Duodenal mucosa (tissue), 2 donors: Measurements from ENCODE around the gene SGMS1.

Experiments used
- H3K27ac ChIP-seq: one replicate; pipeline ENCODE4 v1.7.0; 2013; ENCODE audit warnings: low read depth, low read length
- H3K27me3 ChIP-seq, 2 donors: one replicate each; pipeline ENCODE4 v1.7.0; 2013; ENCODE audit warnings: low read length in 2 of 2, control low read depth in 1 of 2; ENCODE audit not compliant: insufficient read depth in 2 of 2, control insufficient read depth in 1 of 2
- H3K36me3 ChIP-seq, 2 donors: one replicate each; pipeline ENCODE4 v1.7.0; 2013; ENCODE audit warnings: low read length in 2 of 2, control low read depth in 1 of 2; ENCODE audit not compliant: insufficient read depth in 2 of 2, control insufficient read depth in 1 of 2
- H3K4me1 ChIP-seq, 2 donors: one replicate each; pipeline ENCODE4 v1.7.0; 2013; ENCODE audit warnings: low read length in 2 of 2, control low read depth in 1 of 2; ENCODE audit not compliant: insufficient read depth in 2 of 2, control insufficient read depth in 1 of 2
- H3K4me3 ChIP-seq, 2 donors: one replicate each; pipeline ENCODE4 v1.7.0; 2013; ENCODE audit warnings: low read length in 2 of 2, low read depth in 1 of 2
- H3K9ac ChIP-seq, 2 donors: one replicate each; pipeline ENCODE4 v1.7.0; 2013; ENCODE audit warnings: low read length in 2 of 2, low read depth in 1 of 2
- H3K9me3 ChIP-seq, 2 donors: one replicate each; pipeline ENCODE4 v1.7.0; 2013; ENCODE audit warnings: low read length in 2 of 2, control low read depth in 1 of 2; ENCODE audit not compliant: control insufficient read depth in 1 of 2

SGMS1 gene

DNA sequence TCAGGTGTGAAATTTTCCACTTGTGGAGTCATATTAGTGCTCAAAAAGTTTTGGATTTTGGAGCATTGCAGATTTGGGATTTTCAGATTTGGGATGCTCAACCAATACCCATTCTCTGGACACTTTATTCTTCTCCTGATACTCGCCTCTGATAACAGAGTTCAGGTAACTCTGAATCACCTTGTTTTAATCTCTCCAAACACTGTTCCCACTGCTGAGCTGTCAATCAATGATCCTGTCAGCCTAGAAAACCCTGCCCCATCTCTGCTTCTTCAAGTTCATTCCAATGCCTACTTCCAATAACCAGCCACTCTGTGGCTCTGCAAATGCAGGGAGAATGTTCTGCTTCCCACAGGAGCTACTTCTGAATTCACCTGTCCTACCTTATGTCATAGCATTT lies 21.8 kb downstream of the SGMS1 start:
- H3K9me3 ChIP-seq: no peaks in the 10 kb centered on the region
- H3K4me3 ChIP-seq: no peak overlapping the region
- H3K27me3 ChIP-seq: no peaks in the 10 kb centered on the region
- H3K27ac ChIP-seq: no peak overlapping the region
- no peaks in the 10 kb centered on the region for H3K36me3 ChIP-seq
- peaks cover 28 to 35% of the 10 kb centered on the region in 2 donors for H3K4me1 ChIP-seq
- no peak overlapping the region for H3K9ac ChIP-seq

DNA sequence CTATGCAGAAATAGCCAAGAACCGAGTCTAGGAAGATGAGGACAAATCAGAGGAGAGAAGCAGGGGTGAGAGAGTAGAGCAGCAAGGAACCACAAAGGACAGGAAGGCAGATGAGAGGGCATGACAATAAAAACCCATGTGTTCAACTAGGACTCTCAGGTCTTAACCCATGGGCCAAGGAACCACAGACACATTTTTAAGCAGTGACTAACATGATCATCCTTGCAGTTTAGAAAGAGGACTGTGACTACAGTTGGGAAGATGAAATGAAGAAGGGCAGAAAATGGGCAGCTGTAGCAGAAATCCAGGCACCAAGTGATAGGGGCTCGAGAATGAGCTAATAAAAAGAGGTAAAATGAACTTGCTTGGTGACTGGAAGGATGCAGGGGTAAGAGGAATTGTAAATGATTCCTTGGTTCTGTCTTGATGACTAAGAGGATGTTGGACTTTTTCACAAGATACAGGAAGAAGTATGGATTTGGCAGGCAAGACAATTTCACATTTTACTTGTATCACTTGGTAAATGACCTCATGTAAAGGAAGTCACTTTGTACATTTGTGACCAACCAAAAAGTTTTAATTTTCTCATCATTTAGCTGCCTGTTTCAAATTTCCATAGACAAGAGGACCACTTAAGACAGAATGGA lies 22.8 kb downstream of the SGMS1 start:
- Histone ChIP-seq H3K9ac (no peak overlapping the region), H3K4me1 (peaks cover 28 to 34% of the 10 kb centered on the region in 2 donors), H3K27me3 (no peaks in the 10 kb centered on the region), H3K4me3 (no peak overlapping the region), H3K36me3 (no peaks in the 10 kb centered on the region), H3K9me3 (no peaks in the 10 kb centered on the region), H3K27ac (no peak overlapping the region)

DNA sequence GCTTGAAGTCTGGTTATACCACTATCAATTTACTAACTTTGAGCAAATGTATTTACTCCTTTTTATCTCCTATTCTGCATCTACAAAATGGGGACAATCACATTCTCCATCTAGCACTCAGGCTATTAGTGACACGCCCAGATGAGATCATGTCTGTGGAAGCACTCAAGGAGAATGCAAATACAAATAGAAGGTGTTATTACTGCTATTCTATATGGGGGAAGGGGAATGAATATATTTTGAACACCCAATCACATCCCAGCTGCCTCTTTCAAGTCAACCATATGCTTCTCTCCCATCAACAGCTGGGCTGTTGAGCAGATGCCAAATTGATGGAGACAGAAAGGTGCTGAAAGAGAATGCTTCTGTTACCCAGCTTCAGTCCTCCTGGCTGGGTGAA lies 23.5 kb downstream of the SGMS1 start:
- H3K27me3 ChIP-seq: no peaks in the 10 kb centered on the region
- H3K36me3 ChIP-seq: no peaks in the 10 kb centered on the region
- no peak overlapping the region for H3K4me3 ChIP-seq

DNA sequence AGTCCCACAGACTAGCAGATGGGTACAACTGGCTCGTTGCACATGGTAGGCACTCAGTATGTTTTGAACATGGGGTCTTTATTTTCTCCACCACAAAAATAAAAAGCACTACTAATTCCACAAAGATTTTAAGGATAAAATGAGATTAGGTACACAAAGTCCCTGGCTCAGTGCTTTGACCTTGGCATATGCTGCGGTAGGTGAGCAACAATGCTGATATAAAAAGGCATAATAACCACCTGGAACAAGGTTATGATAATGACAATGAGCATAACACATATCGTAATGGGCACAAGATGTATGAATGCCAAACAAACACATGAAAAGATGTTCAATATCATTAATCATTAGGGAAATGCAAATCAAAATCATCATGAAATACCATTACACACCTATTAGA lies 26.9 kb downstream of the SGMS1 start:
- no peak overlapping the region for H3K9ac ChIP-seq
- H3K4me3 ChIP-seq: no peak overlapping the region
- H3K36me3 ChIP-seq: no peaks in the 10 kb centered on the region
- no peaks in the 10 kb centered on the region for H3K9me3 ChIP-seq
- no peaks in the 10 kb centered on the region for H3K27me3 ChIP-seq
- no peak overlapping the region for H3K27ac ChIP-seq
- H3K4me1 ChIP-seq: no peaks in the 10 kb centered on the region

More for the DNA sequence above, 23.5 kb downstream of the SGMS1 start:
- Histone ChIP-seq H3K4me1 (peaks cover 22 to 27% of the 10 kb centered on the region in 2 donors), H3K9me3 (no peaks in the 10 kb centered on the region), H3K27ac (no peak overlapping the region), H3K9ac (no peak overlapping the region)

DNA sequence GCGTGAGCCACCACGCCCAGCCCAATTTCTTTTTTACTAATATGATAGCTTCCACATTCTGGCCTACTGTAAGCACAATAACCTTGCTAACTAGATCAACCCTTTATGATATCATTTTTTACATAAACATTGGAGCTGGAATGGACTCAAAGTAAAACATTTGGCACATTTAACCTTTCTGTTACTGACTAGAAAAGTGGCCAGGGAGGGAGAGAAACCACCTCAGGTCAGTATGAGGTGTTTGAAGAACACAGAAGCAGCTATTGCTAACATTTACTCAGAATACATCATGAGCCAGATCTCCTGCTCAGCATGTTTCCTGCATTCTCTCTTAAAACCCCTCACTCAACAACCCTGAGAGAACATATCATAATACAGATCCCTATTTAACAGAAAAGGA lies 27.3 kb downstream of the SGMS1 start:
- no peak overlapping the region for H3K9ac ChIP-seq
- no peak overlapping the region for H3K4me3 ChIP-seq
- H3K27ac ChIP-seq: no peak overlapping the region
- no peaks in the 10 kb centered on the region for H3K9me3 ChIP-seq
- no peaks in the 10 kb centered on the region for H3K36me3 ChIP-seq
- no peaks in the 10 kb centered on the region for H3K4me1 ChIP-seq
- no peaks in the 10 kb centered on the region for H3K27me3 ChIP-seq

DNA sequence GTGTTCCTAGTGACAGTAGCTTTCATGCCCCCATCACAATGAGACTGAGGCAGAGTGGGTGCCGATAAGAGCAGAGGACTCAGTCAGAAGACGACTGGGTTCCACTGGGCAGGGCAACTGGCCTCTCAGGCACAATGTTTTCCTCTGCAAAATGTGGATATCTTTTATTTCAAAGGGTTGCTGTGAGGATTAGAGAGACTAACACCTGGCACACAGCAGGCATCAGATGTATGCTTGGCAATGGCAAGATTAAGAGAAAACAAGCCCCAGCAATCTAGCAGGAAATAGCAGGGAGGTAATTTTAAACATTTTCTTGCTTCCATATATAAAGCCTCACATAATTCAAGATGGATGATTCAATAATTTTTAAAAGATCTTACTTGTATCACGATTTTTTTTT lies 28.0 kb downstream of the SGMS1 start:
- no peak overlapping the region for H3K4me3 ChIP-seq
- no peak overlapping the region for H3K27ac ChIP-seq
- no peaks in the 10 kb centered on the region for H3K9me3 ChIP-seq
- no peak overlapping the region for H3K9ac ChIP-seq
- no peaks in the 10 kb centered on the region for H3K27me3 ChIP-seq
- H3K36me3 ChIP-seq: no peaks in the 10 kb centered on the region
- no peaks in the 10 kb centered on the region for H3K4me1 ChIP-seq

DNA sequence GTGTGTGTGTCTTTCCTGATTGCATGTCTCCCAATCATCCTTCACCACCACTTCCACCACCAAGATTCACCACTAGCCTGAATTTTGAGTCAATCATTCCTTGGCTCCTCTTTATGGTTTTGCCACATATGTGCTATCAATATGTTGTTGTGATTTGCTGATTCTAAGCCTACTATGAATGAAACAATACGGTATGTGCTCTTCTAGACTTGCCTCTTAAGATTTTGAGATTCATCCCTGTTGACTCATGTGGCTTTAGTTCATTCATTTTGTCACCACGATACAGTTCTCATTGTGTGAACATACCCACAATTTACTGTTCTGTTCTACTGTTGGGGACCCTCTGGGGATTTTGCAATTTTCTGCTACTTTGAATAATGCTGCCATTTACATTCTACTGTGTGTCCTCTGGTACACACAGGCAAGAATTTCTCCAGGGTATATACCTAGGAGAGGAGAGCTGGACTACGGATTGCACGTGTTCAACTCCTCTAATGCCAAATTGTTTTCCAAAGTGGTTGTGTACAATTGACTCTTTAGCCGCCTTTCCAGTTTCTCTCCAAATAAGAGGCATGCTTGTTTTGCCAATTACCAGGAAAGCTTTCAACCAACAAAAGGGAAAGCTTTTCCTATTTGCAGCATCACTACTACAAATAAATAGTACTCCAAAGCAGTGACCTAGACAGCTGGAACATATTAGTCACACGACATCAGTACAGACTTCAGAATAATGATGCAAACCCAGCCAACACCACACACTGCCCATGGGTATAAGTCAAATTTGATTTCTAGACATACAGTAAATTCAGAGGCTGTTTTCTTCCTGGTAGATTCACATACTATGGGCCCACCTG lies 30.0 kb downstream of the SGMS1 start:
- Histone ChIP-seq H3K4me1 (no peaks in the 10 kb centered on the region), H3K36me3 (peaks cover 2 to 7% of the 10 kb centered on the region in 2 donors), H3K27me3 (no peaks in the 10 kb centered on the region), H3K9ac (no peak overlapping the region), H3K4me3 (no peak overlapping the region), H3K27ac (no peak overlapping the region), H3K9me3 (no peaks in the 10 kb centered on the region)

DNA sequence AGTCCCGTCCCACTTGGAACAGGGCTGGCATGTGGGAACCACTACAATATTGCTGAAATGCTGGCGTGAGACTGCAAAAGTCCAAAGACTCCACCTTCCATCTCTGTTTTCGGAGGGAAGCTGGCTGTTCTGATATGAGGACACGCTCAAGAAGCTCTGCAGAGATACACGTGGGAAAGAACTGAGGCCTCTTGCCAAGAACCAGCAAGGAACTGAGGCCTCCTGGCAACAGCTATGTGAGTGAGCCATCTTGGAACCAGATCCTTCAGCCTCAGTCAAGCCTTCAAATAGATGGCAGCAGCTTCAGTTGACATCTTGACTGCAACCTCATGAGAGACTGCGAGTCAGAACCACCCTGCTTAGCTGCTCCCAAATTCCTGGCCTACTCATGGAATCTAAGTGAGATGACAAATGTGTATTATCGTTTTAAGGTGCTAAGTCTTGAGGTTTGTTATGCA lies 30.8 kb downstream of the SGMS1 start:
- H3K36me3 ChIP-seq: peaks cover 2 to 12% of the 10 kb centered on the region in 2 donors
- H3K9me3 ChIP-seq: no peaks in the 10 kb centered on the region
- no peak overlapping the region for H3K4me3 ChIP-seq
- H3K27ac ChIP-seq: no peak overlapping the region
- no peaks in the 10 kb centered on the region for H3K4me1 ChIP-seq
- no peak overlapping the region for H3K9ac ChIP-seq
- no peaks in the 10 kb centered on the region for H3K27me3 ChIP-seq

DNA sequence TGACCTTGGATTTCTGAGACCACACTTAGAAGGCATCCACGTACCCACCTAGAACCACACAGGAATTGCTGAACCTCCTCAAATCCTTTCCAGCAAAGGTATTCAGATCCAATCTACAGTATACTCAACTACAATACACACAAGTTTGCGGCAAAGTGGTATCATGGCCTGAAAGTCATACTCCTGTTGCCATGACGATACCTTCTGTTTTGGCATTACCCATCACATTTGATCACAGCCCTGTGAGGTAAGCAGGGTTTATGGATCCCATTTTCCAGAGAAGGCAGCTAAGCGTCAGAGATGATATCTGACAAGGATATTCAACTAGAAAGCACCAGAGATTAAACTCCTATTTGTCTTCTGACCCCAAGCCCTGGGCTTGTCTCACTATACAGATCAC lies 32.8 kb downstream of the SGMS1 start:
- Histone ChIP-seq H3K9me3 (no peaks in the 10 kb centered on the region), H3K27ac (no peak overlapping the region), H3K36me3 (peaks cover 2 to 17% of the 10 kb centered on the region in 2 donors), H3K4me3 (no peak overlapping the region), H3K27me3 (no peaks in the 10 kb centered on the region), H3K9ac (no peak overlapping the region), H3K4me1 (no peaks in the 10 kb centered on the region)

DNA sequence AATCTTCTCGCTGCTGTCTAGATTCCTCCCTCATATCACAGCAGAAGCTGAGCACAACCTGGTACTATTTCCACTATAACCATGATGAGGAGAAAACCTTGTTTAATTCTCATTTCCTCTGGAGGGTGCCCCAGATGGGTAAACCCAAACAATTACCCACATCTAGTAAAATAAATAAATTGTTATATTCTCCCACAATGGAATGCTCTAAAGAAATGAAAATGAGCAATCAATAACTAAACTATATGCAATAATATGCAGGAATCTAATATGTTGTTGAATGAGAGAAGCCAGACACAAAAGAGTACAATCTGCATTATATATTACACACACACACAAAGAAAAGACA lies 37.0 kb downstream of the SGMS1 start:
- H3K27me3 ChIP-seq: no peaks in the 10 kb centered on the region
- no peak overlapping the region for H3K27ac ChIP-seq
- H3K4me1 ChIP-seq: peaks cover 0 to 11% of the 10 kb centered on the region in 2 donors
- no peak overlapping the region for H3K4me3 ChIP-seq
- H3K36me3 ChIP-seq: peaks cover 2 to 17% of the 10 kb centered on the region in 2 donors
- no peaks in the 10 kb centered on the region for H3K9me3 ChIP-seq
- no peak overlapping the region for H3K9ac ChIP-seq
